ENCODE results near the gene UIMC1. TPM values are rescaled to one million over a fixed set of nuclear protein-coding genes. Genes with fewer than 3 reads are reported as not detected.

The UIMC1 gene
- total and polyA plus RNA-seq, 3 donors from 2014 or later = 78.3 to 141 (median 89.9) TPM

DNA sequence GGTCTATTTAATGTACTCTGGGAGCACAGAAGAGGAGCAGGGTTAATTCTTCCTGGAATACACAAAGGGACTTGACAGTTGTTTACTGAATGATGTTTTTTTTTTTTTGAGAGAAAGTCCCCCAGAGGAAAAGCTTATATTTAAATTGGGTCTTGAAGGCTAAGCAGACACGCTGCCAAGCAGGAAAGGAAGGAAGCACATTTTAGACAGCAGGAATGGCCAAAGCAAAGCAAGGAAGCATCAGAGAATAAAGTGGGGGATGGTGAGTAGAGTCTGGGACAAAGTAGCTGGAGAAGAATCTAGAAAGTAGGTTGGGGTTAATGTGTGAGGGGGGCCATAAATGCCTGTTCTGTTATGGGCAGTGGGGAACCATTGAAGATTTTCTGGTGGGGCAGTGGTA lies 37.4 kb upstream of the UIMC1 start:
- no peaks in the 10 kb centered on the region for H3K27me3 ChIP-seq
- DNase-seq = no peak
- no peaks in the 10 kb centered on the region for H3K36me3 ChIP-seq (ENCODE audit: low read depth, missing control alignments)
- intact Hi-C loops (cut with DNase I; ENCODE audit: low total_unique reads) = no loop called here
- no peak overlapping the region for H3K4me3 ChIP-seq
- H3K27ac ChIP-seq = no peak overlapping the region
- no peaks in the 10 kb centered on the region for H3K4me1 ChIP-seq
- TF ChIP-seq, protein P1, sequence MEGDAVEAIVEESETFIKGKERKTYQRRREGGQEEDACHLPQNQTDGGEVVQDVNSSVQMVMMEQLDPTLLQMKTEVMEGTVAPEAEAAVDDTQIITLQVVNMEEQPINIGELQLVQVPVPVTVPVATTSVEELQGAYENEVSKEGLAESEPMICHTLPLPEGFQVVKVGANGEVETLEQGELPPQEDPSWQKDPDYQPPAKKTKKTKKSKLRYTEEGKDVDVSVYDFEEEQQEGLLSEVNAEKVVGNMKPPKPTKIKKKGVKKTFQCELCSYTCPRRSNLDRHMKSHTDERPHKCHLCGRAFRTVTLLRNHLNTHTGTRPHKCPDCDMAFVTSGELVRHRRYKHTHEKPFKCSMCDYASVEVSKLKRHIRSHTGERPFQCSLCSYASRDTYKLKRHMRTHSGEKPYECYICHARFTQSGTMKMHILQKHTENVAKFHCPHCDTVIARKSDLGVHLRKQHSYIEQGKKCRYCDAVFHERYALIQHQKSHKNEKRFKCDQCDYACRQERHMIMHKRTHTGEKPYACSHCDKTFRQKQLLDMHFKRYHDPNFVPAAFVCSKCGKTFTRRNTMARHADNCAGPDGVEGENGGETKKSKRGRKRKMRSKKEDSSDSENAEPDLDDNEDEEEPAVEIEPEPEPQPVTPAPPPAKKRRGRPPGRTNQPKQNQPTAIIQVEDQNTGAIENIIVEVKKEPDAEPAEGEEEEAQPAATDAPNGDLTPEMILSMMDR (IDR thresholded peaks at IDR 0.05) = no peak
- no peak for TF ChIP-seq POLR2A (IDR thresholded peaks at IDR 0.05)
- WGBS, 2 donors = 55 to 92% methylated on average over 1 of the region's 1 CpG
- no peaks in the 10 kb centered on the region for H3K9me3 ChIP-seq

DNA sequence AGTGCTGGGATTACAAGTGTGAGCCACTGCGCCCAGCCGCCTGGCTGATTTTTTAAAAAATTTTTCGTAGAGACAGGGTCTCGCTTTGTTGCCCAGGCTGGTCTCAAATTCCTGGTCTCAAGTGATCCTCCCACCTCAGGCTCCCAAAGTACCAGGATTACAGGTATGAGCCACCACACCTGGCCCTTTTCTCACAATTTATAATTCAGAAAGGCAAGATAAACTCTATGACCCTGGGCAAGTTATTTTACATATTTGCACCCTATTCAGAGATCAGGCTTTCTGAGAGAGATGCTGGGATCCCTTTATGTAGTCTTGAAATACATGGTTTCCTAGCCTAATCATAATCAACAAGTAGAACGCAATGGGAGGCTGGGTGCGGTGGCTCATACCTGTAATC lies 36.5 kb upstream of the UIMC1 start:
- Histone ChIP-seq H3K4me1 (no peaks in the 10 kb centered on the region), H3K27me3 (no peaks in the 10 kb centered on the region), H3K27ac (no peak overlapping the region), H3K9me3 (no peaks in the 10 kb centered on the region), H3K4me3 (no peak overlapping the region), H3K36me3 (ENCODE audit: low read depth, missing control alignments) (no peaks in the 10 kb centered on the region)
- intact Hi-C loops (cut with DNase I; ENCODE audit: low total_unique reads) = no loop called here
- DNase-seq = no peak
- TF ChIP-seq, protein P1 (IDR thresholded peaks at IDR 0.05) = no peak
- no peak for TF ChIP-seq POLR2A (IDR thresholded peaks at IDR 0.05)
- WGBS, 2 donors = 97 to 98% methylated on average over 6 of the region's 6 CpGs

DNA sequence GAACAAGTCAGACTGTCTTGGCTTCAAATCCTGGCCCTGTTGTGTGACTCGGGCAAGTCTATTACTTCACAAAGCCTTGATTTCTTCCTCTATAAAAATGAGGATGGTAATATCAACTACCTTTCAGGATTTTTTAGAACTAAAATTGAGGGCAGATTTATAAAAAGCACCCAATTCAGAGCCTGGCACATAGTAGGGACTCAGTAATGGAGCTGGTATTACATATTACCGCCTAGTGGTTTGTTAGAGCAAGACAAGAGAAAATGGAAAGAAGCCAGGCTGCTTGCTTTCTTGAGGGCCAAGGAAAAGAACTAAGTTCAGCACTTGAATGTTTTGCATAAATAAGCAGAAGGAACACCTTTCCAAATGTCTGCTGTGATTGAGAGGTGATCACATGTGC lies 35.4 kb upstream of the UIMC1 start:
- DNase-seq = no peak
- 94 to 97% methylated on average over 2 of the region's 2 CpGs for WGBS, 2 donors
- H3K36me3 ChIP-seq (ENCODE audit: low read depth, missing control alignments) = no peaks in the 10 kb centered on the region

DNA sequence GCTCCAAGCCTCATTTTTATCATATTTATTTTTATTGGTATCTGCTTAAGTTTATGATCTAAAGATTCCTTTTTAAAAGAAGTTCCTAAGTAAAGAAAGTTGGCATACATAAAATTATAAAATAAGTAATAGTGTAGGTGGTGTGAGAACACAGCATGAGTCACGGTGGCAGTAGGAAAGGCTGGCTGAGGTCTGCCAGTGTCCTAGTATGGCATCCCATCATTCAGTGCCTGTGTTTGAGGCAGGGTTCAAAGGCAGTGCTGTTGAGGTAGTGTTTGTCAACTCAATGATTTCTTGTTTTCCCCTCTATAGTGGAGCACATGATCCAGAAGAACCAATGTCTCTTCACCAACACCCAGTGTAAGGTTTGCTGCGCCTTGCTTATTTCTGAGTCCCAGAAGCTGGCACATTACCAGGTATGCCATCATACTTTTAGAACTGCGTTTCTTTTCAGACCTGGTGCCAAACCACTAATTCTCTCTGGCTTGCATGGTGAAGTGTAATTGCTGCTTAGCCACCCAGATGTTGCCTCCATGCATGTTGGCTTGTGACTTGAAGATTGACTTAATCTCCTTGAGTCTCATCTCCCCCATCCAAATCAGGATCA lies 34.3 kb upstream of the UIMC1 start:
- Histone ChIP-seq H3K27ac (no peak overlapping the region), H3K27me3 (no peaks in the 10 kb centered on the region), H3K36me3 (ENCODE audit: low read depth, missing control alignments) (no peaks in the 10 kb centered on the region), H3K4me1 (no peaks in the 10 kb centered on the region), H3K9me3 (no peaks in the 10 kb centered on the region), H3K4me3 (no peak overlapping the region)
- intact Hi-C loops (cut with DNase I; ENCODE audit: low total_unique reads) = no loop called here
- TF ChIP-seq, protein P1 (IDR thresholded peaks at IDR 0.05) = no peak
- no peak for TF ChIP-seq POLR2A (IDR thresholded peaks at IDR 0.05)
- DNase-seq = no peak
- 89 to 90% methylated on average over 3 of the region's 3 CpGs for WGBS, 2 donors

More for the DNA sequence above, 35.4 kb upstream of the UIMC1 start:
- Histone ChIP-seq H3K9me3 (no peaks in the 10 kb centered on the region), H3K27ac (no peak overlapping the region), H3K27me3 (no peaks in the 10 kb centered on the region), H3K4me3 (no peak overlapping the region), H3K4me1 (no peaks in the 10 kb centered on the region)
- intact Hi-C loops (cut with DNase I; ENCODE audit: low total_unique reads) = no loop called here
- TF ChIP-seq, protein P1 (IDR thresholded peaks at IDR 0.05) = no peak
- TF ChIP-seq POLR2A (IDR thresholded peaks at IDR 0.05) = no peak

DNA sequence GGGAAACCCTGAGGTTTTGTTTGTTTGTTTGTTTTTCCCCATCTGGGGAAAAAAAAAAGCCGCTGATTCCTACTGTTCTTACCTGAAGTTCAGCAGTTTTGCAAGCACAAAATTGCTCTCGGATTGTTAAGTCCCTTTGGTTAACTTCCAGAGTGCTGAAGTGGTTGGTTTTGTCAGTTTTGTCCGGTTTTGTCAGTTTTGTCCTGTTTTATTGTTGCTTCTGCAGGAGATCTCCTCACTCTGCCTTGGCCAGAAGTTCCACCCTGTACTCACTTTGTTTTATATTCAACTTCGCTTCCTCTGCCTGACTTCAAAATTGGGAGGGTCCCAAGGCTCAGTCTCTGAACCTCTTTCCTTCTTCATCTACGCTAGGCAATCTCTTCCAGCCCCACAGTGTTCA lies 30.3 kb upstream of the UIMC1 start:
- intact Hi-C loops (cut with DNase I; ENCODE audit: low total_unique reads) = no loop called here
- Histone ChIP-seq H3K4me1 (no peaks in the 10 kb centered on the region), H3K27me3 (no peaks in the 10 kb centered on the region), H3K9me3 (no peaks in the 10 kb centered on the region), H3K36me3 (ENCODE audit: low read depth, missing control alignments) (no peaks in the 10 kb centered on the region), H3K27ac (no peak overlapping the region), H3K4me3 (no peak overlapping the region)
- WGBS, 2 donors = 94 to 96% methylated on average over 5 of the region's 5 CpGs
- no peak for TF ChIP-seq POLR2A (IDR thresholded peaks at IDR 0.05)
- TF ChIP-seq, protein P1 (IDR thresholded peaks at IDR 0.05) = no peak
- DNase-seq = no peak

Measured in testis (tissue), 3 donors.